ENCODE measurements around the gene NATD1.

Gene NATD1

DNA sequence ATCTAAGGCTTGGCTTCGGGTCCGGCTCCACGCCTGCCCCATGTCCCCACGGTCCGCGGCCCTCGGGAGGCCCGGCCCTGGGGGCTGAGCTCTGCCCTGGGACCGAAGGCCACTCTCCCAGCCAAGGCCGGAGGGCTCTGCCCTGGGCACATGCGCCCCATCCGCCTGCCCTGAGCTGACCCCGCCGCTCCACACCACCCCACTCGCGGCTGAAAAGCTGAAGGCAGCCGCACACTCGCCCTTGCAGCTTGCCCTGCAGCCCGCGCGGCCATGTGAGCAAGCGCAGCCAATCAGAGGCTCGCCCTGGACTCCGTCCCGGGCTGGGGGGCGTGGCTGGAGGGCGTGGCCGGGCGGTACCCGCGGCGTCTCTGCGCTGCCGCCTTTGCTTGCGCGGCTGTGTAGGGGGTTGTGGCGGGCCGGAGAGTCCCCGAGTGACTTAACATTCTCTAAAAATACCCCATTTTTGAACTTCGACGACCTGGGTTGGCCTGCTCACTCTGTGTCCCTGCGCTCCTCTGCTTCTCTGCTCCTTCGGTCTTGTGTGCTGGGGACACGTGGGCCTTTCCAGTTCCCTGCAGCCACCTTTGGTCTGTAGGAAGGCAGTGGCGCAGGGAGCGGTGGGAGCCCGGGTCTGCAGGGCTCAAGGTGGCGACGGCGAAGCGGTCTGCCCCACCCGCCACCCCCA, 22.5 kb upstream of the NATD1 start:
- DNase-seq (ENCODE audit: low read depth), result peak; percentile 93

DNA sequence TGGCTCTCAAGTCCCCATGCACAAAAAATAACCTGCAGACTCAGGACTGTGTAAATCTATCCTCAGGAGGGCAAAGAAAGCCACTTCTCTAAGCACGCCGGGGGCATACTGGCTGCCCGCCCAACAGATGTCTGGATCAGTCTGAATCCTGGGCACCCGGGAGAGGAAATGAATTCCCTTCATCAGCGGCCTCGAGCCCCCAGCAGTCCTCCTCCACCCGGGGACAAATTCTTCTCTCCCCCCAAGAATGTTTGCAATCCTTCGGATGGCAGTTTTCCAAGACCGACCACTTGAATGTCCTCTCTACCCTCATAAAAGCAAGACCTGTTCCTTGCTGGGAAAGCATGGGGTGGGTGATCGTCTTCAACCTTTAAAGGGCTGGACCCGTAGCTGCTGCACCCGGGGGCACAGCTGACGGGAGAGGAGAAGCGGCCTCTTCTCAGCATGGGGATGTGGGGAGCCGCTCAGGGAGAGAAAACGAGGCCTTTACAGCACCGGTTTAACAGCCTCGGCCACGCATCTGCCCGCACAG, 21.9 kb upstream of the NATD1 start:
- DNase-seq (ENCODE audit: low read depth), result no peak

DNA sequence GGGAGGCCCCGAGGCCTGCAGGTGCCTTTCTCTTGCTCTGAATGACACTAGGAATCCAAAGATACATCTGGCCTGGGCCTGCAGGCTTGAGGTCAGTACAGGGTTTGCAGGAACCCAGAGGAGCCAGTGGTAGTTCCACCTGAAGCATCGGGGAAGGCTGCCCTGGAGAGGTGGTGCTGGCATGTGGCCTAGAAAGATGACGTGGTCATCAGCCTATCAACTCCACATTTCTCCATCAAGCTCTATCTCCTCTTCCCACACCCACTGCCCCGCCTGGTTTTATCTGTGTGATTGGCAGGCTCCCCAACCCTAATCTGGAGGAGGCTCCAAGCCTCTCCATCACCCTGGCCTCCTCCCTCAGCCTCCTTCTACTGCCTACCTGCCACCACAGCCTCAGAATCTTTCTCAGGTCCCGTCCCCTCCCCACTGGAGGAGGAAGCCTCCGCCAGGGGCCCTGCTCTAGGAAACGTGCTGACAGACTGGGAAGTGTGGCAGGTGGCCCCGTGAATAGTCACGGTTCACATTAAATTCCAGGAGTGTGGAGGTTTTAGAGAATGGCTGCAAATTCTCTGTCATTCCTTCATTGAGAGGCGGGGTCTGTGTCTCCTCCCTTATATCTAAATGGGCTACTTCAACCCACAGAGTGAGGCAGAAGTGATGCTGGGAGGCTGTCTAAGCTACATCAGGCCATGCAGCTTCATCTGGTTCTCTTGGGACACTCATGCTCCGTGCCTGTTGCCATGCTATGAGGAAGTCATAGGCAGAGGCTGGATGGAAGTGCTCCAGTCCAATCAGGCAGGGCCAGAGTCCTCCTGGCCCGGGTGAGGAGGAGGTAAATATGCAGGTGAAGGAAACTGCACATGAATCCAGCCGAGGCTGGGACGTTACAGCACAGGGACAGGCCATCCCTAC, 19.9 kb upstream of the NATD1 start:
- no peak for DNase-seq (ENCODE audit: low read depth)

DNA sequence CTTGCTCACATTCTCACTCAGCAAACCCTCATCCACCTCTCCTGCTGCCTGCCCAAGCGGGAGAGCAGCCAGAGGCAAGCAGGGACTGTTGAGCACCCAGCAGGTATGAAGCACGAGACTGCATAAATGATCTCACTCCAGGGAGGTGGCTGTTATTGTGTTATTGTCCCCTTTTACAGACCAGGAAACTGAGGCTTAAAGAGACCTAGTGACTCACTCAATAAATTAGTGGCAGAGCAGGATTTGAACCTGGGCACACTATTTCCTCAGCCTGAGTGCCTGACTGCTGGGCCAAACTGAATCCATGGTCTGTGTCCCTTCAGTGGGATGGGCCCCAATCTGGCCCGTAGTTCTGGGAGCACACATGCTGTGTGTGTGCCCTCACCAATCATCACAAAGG, 19.0 kb upstream of the NATD1 start:
- no peak for DNase-seq (ENCODE audit: low read depth)

DNA sequence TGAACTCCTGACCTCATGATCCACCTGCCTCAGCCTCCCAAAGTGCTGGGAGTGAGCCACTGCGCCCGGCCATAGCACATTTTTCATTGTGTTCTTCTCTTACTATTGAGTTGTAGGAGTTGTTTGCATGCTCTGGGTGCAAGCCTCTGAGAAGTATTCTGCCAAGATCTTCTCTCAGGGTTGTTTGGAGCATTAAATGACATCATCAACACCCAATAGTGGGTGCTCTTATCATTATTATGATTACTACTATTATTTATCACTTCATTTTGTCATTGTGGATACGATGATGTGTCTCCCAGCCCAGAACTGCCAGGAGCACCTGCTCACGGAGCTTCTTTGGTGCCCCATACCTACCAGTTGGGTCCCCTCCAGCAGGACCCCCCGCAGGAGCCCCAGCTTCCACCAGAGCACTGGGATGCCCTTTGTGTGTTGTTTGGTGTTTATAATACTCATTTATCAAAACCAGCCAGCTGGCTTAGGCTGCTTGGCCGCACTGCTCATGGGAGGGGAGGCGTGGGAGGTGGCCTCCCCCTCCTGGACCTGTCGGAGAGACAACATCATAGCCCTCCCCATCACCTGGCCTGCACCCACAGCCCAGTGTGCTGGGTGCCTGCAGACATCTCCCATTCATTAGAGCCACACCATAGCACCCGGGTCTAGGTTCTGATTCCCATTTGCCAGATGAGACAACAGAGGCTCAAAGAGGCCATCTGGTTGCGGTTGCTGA, 18.4 kb upstream of the NATD1 start:
- no peak for DNase-seq (ENCODE audit: low read depth)

DNA sequence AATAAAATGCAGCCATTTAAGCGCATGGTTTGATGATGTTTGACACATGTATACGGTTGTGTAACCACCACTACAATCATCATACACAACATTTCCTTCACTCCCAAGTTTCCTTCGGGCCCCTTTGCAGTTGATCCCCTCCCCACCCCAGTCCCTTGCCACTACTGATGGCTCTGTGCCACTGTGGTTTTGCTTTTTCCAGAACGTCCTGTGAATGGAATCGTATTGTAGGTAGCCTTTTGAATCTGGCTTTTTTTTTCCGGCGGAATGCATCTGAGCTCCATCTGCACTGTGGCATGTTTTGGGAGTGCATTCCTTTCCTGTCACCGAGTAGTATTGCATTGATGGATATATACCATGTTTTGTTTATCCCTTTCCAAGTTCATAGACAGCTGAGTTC, 16.2 kb upstream of the NATD1 start:
- DNase-seq (ENCODE audit: low read depth), result no peak

DNA sequence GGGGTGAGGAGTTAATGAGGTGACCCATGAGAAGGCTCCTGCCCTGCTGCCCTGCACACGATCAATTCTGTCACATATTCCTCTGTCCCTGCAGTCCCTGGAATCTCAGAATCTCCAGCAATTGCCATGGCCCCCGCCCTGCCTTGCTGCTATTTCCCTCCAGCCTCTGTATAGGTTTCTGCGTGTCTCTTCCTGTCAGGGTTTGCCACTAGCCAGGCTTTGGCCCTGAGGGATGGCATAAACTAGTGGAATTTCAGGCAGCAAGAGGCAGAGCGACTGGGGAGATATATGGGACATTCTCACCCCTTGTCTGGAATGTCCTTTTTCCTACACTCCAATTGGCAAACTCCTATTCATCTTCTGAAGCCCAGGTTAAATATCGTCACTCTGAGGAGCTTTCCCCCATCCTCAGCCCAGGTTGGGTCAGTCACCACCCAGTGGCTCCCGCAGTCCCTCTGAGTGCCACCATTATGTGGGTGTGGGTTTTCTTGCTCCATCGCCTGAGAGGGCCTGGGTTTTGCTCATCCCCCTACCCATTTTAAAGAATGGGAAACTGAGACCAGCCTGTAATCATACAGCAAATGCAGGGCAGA, 15.5 kb upstream of the NATD1 start:
- DNase-seq (ENCODE audit: low read depth), result no peak

DNA sequence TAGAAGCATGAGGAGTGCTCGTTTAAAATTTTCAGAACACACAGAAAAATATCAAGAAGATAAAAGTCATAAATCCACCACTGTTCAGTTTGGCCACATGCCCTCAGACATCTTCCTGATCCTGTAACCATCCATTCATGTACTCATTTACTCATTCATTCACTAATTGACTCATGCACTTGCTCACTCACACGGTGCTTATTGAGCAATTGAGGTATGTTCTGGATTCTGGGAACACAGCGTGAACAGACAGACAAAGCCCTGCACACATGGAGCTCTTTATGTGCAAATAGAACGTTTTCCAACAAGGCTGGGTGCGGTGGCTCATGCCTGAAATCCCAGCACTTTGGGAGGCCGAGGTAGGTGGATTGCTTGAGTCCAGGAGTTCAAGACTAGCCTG, 10.2 kb upstream of the NATD1 start:
- no peak for DNase-seq (ENCODE audit: low read depth)

DNA sequence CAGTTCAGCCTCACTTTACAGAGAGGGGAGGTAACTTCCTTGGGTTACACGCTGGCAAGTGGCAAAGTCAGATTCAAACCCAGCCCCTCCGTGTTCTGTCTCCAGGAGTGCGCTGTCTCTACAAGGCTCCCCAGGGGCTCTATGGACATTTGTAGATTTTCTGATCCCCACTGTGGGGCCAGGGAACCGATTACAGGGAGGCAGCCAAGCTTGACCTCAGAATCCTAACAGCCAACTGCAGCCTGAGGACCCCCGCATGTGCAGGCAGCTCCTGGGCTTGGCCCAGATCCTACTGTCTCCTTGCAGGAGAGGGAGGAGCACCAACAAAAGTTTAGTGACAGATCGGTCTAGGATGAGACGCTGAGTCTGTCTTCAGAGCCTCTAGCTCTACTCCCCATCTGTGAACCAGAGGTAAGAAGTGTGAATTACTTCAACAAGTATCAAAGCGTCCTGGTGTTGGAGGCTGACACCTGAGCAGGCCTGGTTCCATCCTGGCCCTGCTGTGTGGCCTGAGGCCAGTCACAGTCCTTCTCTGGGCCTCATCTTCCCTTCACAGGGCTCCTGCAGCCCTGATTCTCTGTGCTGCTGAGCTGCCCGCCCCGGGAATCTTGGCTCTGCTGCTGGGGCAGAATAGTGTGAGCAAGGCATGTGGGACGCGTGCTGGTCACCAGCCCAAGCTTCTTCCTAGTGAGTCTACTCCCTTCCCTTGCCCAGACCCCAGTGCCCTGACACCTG, 9.2 kb upstream of the NATD1 start:
- no peak for DNase-seq (ENCODE audit: low read depth)

DNA sequence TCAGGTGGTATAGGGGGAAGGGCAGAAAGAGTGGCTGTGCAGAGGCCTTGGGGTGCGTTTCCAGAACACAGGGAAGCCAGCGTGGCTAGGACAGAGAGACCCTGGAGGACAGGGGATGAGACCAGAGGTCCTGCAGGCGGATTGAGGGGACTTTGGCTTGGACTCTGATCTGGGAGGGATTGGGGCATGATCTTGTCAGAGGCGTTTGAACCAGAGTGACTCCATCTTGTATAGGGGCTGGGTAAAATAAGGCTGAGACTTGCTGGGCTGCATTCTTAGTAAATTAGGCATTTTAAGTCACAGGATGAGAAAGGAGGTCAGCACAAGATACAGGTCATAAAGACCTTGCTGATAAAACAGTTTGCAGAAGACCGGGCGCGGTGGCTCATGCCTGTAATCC, 5.4 kb upstream of the NATD1 start:
- no peak for DNase-seq (ENCODE audit: low read depth)

DNA sequence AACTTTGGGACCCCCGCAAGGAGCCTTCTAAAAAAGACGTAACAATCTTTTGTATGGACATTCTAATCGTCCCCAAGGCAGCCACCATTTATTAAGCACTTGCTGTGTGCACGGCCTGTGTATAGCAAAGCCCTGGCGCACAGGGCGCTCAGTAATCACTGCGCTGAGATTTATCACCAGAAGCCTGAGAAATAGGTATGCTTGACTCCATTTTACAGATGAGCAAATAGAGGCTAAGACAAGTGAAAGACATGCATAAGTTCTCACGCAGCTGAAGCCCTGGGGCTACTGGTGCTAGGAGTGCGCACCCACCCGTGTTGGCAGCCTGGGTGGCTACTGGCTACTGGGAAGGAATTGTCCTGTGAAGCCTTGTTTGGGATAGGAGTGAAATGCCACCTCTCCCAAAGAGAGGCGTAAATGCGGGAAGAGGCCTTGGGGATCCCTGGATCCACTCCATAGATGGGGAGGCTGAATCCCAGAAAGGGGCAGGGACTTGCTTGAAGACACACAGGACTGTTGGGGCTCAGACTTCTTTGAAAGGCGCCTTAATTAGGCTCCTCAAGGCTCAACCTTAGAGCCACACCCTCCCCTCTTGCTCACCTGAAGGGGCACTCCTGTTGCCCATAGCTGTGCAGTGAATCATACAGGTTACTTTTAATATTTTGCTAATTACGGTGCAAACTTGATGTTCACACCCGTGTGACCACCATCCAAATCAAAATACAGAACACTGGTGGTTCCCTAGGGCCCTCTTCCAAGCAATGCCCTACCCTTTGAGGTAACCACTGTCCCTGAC, 634 bp upstream of the NATD1 start:
- no peak for DNase-seq (ENCODE audit: low read depth)

DNA sequence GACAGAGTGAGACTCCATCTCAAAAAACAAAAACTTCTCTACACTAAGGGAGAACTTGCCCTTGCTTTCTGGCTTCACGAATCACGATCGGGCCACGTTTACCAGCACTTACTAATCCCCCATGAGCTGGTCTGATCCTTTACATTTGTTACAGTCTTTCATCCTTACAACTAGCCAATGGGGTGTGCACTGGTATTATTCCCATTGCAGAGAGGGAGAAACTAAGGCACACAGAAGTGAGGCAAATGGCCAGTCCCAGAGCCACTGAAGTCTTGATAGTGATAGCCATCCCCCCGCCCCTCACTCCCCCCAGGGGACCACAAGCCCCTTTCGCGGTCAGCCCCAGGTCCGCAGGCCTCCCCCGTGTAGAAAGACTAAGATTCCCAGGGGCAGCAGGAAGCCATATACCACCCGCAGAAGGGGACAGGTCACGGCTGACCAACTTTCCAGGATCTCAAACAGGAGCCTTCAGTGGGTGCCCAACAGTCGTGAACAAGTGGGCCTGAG, 868 bp downstream of the NATD1 start:
- no peak for DNase-seq (ENCODE audit: low read depth)

DNA sequence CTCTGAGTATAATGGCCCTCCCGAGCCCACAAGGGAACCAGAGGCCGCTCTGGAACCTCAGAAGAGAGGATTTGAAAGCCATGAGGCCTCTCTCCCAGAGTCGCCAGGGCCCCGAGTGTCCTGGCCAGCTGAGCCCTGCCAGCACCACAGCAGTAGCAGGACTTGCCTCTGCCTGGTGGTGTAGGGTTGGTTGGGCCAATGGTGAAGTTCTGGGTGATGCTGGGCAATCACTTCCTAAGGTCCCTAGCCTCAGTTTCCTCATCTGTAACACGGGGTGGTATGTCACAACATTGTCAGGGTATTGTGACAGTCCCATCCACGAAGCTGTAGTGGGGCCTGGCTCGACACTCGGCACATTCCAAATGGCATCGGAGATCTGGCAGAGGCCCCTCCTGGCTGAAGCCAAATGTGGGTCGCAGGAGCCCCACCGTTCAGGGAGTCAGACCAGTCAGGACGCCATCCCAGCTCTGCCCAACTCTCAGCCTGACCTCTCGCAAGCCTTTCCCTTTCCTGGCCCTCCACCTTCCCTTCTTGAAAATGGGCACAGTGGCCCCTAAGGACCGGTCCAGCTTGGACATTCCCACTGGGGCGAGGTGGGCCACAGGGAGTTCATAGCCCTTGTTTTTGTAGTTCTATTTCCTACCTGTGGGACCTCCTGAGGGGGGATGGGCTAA, 1.7 kb downstream of the NATD1 start:
- no peak for DNase-seq (ENCODE audit: low read depth)

DNA sequence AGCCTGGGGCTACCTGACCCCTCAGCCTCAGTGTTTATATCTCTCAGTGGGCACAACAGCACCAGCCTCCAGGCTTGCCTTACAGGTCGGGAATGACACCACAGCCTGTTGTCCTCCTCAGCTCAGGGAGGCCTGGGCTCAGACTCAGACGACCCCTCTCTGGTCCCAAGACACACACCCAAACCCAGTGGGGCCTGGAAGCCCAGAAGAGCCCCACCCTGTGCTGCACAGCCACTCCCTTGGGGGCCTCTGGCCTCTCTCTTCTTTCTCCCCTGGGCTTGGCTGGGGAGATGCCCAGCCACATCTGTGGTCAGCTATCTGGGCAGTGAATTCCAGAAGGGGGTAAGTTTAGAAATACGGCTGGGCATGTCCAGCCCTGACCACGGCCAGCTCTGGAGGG, 2.4 kb downstream of the NATD1 start:
- DNase-seq (ENCODE audit: low read depth), result no peak

DNA sequence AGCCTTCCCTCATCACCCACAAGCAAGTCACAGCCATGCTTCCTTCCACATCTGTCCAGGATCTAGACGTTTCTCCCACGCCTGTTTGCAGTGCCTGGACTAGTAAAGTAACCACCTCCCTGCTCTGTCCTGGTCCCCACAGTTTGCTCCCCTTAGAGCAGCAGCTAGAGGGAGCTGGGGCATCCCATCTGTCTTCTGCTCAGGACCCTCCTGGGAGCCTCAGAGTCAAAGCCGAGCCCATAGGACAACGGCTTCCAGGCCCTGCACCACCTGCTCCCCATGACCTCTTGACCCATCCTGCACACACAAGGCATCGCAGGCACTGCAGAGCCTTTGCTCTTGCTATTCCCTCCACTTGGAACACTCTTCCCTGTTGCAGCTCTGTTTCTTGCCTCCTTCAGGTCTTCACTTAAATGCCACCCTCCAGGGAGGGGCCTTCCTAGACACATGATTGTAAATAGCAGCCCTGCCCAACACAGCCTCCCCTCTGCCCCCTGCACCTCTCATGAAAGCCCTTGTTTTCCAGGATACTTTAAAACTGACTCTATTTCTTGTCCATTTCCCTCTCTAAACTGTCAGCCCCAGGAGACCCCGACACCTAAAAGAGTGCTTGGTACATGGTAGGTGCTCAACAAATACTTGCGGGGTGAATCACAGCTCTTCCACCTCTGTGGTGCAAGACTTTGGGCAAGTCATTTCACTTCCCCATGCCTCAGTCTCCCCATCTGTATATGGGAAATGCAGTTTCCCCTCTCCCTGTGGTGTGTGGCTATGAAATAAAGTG, 3.1 kb downstream of the NATD1 start:
- no peak for DNase-seq (ENCODE audit: low read depth)

DNA sequence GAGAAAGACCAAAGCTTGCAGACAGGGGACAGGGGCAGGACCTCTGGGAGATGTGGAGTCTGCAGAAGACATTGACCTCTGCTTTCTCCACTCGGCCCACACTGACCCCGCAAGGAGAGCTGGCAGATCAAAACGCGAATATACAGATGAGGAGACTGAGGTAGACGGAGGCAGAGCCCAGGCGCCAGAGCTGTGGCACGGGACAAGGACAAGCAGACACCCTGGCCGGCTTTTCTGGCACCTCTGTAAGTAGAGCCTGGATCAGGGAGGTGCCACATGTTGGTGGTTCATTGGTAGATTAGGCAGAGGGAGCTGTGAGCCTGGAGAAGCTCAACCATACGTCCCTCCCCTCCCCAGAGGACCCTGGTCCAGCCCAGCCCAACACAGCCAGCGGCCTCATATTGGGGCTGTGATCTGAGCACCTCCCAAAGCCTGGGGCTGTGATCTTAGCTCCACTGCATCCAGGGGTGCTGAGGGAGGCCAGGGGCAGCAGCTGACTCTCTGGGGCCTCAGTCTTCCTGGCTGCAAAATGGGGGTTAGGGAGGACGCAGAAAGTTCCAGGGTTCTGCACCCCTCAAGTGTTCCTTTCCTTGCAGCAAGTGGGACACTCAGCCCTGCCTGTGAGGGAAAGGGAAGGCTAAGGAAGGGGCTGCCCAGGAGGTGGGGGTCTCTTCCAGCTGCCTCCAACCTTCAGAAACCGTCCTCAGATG, 4.0 kb downstream of the NATD1 start:
- no peak for DNase-seq (ENCODE audit: low read depth)

DNA sequence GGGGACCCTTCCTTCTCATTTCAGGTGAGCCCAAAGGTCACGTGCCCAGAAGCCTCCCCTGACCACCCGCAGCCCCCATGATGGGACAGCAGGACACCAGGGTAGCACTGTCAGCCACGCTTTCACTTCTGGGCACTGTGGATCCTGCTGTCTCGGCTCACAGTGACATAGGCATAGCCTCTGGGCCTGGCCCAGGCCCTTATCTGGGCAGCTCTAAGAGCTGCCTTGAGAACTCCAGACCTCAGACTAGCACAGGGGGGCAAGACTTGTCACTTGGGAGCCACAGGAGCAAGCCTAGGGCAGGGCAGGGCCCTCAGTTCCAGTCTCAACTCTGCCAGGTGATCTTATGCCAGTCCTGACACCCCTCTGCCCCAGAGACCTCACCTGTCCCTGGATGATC, 4.7 kb downstream of the NATD1 start:
- DNase-seq (ENCODE audit: low read depth), result no peak

DNA sequence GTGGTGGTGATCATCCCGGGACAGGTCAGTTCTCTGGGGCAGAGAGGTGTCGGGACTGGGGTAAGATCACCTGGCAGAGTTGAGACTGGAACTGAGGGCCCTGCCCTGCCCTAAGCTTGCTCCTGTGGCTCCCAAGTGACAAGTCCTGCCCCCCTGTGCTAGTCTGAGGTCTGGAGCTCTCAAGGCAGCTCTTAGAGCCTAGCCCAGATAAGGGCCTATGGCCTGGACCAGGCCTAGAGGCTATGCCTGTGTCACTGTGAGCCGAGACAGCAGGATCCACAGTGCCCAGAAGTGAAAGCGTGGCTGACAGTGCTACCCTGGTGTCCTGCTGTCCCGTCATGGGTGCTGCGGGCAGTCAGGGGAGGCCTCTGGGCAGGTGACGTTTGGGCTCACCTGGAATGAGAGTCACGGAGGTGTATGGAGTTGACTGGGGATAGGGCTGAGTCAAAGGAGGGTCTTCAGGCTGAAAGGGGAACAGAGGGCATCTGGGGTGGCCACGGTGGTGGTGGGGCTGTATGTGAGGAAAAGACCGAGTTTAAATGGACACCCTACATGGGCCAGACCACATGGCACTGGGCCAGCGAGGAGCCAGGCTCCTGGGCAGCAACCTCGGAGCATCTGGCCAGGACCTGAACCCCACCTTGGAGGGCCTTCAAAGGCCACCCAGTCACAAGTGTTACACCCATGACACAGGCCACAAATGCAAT, 5.5 kb downstream of the NATD1 start:
- no peak for DNase-seq (ENCODE audit: low read depth)
